Activated CD8-positive, alpha-beta memory T cell treated with anti-CD3 and anti-CD28 coated beads, Interleukin-2, amount 50 U/mL, for 48 hours (primary cell): ENCODE measurements around the gene MYO15A.

ENCODE experiments used
- DNase-seq: peaks from one replicate; pipeline ENCODE4 v3.0.0-alpha.2; 2020

MYO15A gene

DNA sequence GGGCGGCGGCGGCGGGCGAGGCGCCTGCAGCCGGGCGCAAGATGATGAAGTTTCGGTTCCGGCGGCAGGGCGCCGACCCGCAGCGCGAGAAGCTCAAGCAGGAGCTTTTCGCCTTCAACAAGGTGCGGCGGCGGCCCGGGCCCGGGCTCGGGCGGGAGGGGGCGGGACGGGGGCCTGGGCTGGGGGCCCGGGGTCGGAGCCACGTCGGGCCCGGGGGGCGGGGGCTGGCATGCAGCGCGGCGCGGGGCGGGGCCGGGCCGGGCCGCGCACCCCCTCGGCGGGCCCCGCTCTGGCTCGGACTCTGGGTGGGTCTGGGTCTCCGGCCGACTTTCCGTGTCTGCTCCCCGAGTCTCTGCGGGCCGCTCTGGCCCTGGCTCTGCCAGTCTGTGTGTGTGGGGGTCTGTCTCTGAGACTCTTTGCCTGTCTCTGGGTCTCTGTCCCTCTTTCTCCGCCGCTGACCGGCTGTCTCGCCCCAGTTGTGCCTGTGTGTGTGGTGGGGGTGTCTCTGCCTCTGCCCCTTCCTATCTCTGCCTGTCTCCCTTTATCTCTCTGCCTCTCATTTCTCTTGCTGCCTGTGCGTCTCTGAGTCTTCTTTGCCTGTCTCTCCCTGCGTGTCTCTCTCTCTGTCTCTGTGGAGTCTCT lies 117.2 kb downstream of the MYO15A start:
- peak; percentile 66 for DNase-seq

DNA sequence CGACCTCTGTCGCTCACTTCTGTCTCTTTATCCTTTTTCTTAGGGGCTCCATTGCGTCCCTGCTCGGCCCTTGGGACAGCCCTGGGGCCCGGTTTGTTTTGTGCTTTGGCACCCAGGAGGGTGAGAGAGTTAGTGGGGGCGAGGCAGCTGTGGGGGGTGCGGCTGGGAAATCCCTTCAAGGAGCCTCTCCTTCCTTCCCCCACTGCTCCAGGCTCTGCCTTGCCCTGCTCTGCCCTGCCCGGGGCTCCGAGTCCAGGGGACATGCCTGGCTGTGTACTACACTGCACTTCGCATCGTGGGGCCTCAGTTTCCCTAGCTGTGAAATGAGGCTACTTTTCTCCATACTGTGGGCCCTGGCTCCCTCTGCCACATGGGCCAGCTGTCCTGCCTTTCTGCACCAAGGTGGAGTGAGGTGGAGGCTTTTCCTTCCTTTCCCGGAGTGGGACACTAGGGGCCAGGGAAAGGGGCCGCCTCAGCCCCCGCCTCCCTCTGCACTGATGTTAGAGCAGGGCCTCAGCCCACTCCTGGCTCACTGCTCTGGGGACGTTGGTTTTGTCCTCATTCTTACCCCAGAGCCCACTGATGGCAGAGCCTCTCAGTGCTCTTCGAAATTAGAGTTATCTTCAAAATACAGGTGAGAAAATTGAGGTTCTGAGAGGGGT lies 117.9 kb downstream of the MYO15A start:
- DNase-seq, result no peak

DNA sequence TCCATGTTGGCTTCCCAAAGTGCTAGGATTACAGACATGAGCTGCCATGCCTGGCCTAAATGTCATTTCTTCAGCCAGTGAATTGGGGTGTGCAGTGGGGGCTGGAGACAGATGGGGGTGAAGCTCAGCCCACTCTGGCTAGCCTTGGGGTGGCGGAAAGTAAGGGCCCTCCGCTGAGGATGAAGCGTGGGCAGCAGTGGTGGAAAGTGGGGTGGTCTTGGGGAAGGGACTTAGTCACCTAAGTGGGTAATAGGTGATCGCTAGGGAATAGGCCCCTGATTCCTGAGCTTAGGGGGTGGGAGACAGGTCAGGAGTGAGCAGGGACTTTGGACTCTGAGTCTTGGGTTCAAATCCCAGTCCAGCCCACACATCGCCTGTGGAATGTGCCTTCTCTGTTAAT lies 119.1 kb downstream of the MYO15A start:
- no peak for DNase-seq

DNA sequence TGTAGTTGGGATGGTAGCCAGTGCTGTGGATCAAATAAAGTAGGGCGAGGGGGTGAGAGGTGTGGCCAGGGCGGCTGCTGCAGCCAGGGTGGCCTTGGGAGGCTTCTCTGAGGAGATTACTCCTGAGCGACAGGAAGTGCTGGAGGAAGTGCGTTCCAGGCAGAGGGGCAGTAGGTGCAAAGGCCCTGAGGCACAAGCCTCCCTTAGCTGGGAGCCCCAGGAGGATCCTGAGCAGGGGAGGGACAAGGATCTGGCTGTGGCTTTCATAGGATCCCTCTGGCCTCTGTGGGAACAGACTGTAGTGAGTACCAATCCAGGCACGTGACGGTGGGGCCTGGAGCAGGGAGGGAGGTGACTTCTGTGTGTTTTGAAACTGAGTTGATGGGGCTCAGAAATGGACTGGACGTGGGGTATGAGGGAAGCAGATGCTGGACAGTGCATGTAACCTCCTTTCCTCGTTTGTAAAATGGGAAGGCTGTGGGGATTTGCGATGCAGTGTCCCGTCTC lies 119.7 kb downstream of the MYO15A start:
- no peak for DNase-seq

DNA sequence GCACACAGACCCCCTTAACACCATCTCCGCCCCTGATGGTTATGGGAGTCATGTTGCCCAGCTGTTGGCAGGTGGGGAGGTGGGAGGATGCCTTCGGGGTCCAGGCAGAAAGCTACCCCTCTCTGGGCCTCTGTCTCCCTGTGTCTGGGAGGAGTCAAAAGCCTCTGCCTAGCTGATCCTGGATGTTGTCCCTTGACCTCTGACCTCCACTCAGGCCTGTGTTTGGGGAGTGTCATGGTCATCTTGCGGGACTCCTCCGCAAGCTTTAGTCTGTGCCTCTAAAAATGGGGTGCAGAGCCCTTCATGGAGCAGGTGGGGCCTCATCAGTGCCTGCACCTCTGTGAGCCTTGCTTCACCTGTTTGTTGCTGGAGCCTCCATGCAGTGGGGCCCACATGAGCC lies 120.7 kb downstream of the MYO15A start:
- no peak for DNase-seq
